ENCODE results near the gene TMEM178B.

The TMEM178B gene

DNA sequence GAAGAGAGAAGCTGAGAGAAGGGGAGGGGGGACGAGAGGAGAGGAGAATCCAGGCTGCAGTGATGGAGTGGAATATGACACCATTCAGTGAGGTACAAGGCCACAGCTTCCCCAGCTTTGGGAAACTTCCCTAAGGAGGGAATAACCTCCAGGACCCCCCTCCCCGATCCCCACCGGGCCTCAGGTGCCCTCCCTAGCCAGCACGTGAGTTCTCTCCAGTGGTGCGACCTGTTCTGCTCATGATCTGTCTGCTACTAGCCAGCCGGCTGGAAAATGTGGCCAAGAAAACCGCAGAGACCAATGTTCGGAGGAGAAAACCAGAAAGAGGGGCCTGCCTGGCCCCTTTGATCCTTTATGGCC, 437.4 kb downstream of the TMEM178B start:
- Histone ChIP-seq H3K9me3 (ENCODE audit: control insufficient read depth, insufficient read depth, low read depth, low read length) (no peaks in the 10 kb centered on the region), H3K36me3 (ENCODE audit: control insufficient read depth in 2 of 2, insufficient read depth in 1 of 2, low read length in 2 of 2) (no peaks in the 10 kb centered on the region), H3K27ac (ENCODE audit: extremely low read depth, low read depth, low read length) (no peak overlapping the region), H3K4me1 (ENCODE audit: control insufficient read depth, insufficient read depth, low read length) (no peaks in the 10 kb centered on the region), H3K4me3 (ENCODE audit: low read depth, low read length) (no peak overlapping the region)
- CTCF ChIA-PET, result interaction anchor here (0.8 kb wide), 1 partner anchor 21 kb away, joined by 3 read pairs; no protein-coding TSS in a partner anchor
- TF ChIP-seq ZNF76 (tag by site-specific recombination; IDR thresholded peaks at IDR 0.05; ENCODE audit: borderline replicate concordance, low read depth), result no peak
- no peak for TF ChIP-seq ZNF214 (tag by site-specific recombination; IDR thresholded peaks at IDR 0.05; ENCODE audit: borderline replicate concordance)
- no peak for TF ChIP-seq ZNF37A (tag by site-specific recombination; IDR thresholded peaks at IDR 0.05)
- TF ChIP-seq ZNF391 (tag by site-specific recombination; IDR thresholded peaks at IDR 0.05; ENCODE audit: borderline replicate concordance, low read depth), result no peak
- no peak for TF ChIP-seq ZNF529 (tag by site-specific recombination; IDR thresholded peaks at IDR 0.05; ENCODE audit: insufficient replicate concordance)
- TF ChIP-seq, protein P1, sequence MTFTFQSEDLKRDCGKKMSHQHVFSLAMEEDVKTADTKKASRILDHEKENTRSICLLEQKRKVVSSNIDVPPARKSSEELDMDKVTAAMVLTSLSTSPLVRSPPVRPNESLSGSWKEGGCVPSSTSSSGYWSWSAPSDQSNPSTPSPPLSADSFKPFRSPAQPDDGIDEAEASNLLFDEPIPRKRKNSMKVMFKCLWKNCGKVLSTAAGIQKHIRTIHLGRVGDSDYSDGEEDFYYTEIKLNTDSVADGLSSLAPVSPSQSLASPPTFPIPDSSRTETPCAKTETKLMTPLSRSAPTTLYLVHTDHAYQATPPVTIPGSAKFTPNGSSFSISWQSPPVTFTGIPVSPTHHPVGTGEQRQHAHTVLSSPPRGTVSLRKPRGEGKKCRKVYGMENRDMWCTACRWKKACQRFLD (tag by site-specific recombination; IDR thresholded peaks at IDR 0.05), result no peak
- TF ChIP-seq GLIS1 (tag by site-specific recombination; IDR thresholded peaks at IDR 0.05), result no peak
- POLR2A ChIA-PET, result interaction anchor here (0.6 kb wide), 1 partner anchor 168 kb away, joined by 3 read pairs; no protein-coding TSS in a partner anchor

DNA sequence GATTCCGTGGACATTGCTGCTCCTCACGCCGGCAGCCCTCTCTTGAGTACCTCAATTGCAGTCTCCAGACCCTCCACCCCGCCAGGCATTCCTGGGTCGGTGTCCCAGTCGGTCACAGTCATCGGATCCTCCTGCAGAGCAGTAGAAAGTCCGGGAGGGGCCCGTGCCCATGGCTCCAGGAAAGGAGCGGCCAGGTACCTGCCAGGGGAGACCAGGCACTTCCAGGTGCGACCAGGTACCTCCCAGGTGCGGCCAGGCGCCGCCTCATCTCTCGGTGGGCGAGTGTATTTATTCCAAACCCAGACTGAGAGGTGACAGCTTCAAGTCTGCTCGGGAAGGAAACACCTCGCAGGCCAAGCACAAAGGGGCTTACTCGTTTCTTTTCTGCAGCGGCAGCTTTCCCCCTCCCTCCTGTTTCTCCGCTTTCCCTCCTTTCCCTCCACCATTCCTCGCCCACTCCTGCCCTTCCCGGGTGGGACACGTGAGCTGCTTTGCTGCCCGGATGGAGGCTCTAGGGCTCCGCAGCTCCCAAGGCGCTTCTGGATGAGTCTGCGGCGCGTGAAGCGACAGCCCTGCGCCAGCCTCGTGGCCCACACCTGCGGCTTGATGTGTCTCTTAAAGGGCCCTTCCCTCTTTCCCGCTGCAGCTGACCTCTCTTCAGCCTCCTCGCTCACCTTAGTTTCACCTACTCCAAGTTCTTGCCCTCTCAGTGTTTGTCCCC, 438.0 kb downstream of the TMEM178B start:
- POLR2A ChIA-PET, result no interaction called here
- Histone ChIP-seq H3K4me1 (ENCODE audit: control insufficient read depth, insufficient read depth, low read length) (no peaks in the 10 kb centered on the region), H3K9me3 (ENCODE audit: control insufficient read depth, insufficient read depth, low read depth, low read length) (no peaks in the 10 kb centered on the region), H3K27ac (ENCODE audit: extremely low read depth, low read depth, low read length) (no peak overlapping the region), H3K36me3 (ENCODE audit: control insufficient read depth in 2 of 2, insufficient read depth in 1 of 2, low read length in 2 of 2) (no peaks in the 10 kb centered on the region), H3K4me3 (ENCODE audit: low read depth, low read length) (no peak overlapping the region)
- CTCF ChIA-PET, result interaction anchor here (0.8 kb wide), 1 partner anchor 20 kb away, joined by 3 read pairs; no protein-coding TSS in a partner anchor
- TF ChIP-seq SETDB1 (IDR thresholded peaks at IDR 0.05; ENCODE audit: insufficient read length, low read length) (no peak), ZNF155 (tag by site-specific recombination; IDR thresholded peaks at IDR 0.05) (no peak), OSR2 (tag by site-specific recombination; IDR thresholded peaks at IDR 0.05) (no peak), YY1 (tag by site-specific recombination; IDR thresholded peaks at IDR 0.05) (no peak), ZNF624 (tag by site-specific recombination; IDR thresholded peaks at IDR 0.05) (no peak), ZNF837 (tag by site-specific recombination; IDR thresholded peaks at IDR 0.05) (no peak), ZNF558 (tag by site-specific recombination; IDR thresholded peaks at IDR 0.05) (no peak), ZNF585B (tag by site-specific recombination; IDR thresholded peaks at IDR 0.05) (no peak), ZNF248 (tag by site-specific recombination; IDR thresholded peaks at IDR 0.05) (no peak)
- TF ChIP-seq, protein P2, sequence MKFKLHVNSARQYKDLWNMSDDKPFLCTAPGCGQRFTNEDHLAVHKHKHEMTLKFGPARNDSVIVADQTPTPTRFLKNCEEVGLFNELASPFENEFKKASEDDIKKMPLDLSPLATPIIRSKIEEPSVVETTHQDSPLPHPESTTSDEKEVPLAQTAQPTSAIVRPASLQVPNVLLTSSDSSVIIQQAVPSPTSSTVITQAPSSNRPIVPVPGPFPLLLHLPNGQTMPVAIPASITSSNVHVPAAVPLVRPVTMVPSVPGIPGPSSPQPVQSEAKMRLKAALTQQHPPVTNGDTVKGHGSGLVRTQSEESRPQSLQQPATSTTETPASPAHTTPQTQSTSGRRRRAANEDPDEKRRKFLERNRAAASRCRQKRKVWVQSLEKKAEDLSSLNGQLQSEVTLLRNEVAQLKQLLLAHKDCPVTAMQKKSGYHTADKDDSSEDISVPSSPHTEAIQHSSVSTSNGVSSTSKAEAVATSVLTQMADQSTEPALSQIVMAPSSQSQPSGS (tag by site-specific recombination; IDR thresholded peaks at IDR 0.05; ENCODE audit: low read depth), result no peak
- TF ChIP-seq, protein P3, sequence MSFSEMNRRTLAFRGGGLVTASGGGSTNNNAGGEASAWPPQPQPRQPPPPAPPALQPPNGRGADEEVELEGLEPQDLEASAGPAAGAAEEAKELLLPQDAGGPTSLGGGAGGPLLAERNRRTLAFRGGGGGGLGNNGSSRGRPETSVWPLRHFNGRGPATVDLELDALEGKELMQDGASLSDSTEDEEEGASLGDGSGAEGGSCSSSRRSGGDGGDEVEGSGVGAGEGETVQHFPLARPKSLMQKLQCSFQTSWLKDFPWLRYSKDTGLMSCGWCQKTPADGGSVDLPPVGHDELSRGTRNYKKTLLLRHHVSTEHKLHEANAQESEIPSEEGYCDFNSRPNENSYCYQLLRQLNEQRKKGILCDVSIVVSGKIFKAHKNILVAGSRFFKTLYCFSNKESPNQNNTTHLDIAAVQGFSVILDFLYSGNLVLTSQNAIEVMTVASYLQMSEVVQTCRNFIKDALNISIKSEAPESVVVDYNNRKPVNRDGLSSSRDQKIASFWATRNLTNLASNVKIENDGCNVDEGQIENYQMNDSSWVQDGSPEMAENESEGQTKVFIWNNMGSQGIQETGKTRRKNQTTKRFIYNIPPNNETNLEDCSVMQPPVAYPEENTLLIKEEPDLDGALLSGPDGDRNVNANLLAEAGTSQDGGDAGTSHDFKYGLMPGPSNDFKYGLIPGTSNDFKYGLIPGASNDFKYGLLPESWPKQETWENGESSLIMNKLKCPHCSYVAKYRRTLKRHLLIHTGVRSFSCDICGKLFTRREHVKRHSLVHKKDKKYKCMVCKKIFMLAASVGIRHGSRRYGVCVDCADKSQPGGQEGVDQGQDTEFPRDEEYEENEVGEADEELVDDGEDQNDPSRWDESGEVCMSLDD (tag by site-specific recombination; IDR thresholded peaks at IDR 0.05), result no peak
- TF ChIP-seq, protein P4, sequence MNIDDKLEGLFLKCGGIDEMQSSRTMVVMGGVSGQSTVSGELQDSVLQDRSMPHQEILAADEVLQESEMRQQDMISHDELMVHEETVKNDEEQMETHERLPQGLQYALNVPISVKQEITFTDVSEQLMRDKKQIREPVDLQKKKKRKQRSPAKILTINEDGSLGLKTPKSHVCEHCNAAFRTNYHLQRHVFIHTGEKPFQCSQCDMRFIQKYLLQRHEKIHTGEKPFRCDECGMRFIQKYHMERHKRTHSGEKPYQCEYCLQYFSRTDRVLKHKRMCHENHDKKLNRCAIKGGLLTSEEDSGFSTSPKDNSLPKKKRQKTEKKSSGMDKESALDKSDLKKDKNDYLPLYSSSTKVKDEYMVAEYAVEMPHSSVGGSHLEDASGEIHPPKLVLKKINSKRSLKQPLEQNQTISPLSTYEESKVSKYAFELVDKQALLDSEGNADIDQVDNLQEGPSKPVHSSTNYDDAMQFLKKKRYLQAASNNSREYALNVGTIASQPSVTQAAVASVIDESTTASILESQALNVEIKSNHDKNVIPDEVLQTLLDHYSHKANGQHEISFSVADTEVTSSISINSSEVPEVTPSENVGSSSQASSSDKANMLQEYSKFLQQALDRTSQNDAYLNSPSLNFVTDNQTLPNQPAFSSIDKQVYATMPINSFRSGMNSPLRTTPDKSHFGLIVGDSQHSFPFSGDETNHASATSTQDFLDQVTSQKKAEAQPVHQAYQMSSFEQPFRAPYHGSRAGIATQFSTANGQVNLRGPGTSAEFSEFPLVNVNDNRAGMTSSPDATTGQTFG (tag by site-specific recombination; IDR thresholded peaks at IDR 0.05; ENCODE audit: borderline replicate concordance), result no peak
- TF ChIP-seq, protein P5, sequence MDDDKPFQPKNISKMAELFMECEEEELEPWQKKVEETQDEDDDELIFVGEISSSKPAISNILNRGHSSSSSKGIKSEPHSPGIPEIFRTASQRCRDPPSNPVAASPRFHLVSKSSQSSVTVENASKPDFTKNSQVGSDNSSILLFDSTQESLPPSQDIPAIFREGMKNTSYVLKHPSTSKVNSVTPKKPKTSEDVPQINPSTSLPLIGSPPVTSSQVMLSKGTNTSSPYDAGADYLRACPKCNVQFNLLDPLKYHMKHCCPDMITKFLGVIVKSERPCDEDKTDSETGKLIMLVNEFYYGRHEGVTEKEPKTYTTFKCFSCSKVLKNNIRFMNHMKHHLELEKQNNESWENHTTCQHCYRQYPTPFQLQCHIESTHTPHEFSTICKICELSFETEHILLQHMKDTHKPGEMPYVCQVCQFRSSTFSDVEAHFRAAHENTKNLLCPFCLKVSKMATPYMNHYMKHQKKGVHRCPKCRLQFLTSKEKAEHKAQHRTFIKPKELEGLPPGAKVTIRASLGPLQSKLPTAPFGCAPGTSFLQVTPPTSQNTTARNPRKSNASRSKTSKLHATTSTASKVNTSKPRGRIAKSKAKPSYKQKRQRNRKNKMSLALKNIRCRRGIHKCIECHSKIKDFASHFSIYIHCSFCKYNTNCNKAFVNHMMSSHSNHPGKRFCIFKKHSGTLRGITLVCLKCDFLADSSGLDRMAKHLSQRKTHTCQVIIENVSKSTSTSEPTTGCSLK (tag by site-specific recombination; IDR thresholded peaks at IDR 0.05), result no peak
- TF ChIP-seq, protein P1 (tag by site-specific recombination; IDR thresholded peaks at IDR 0.05), result no peak
- TF ChIP-seq, protein P6, sequence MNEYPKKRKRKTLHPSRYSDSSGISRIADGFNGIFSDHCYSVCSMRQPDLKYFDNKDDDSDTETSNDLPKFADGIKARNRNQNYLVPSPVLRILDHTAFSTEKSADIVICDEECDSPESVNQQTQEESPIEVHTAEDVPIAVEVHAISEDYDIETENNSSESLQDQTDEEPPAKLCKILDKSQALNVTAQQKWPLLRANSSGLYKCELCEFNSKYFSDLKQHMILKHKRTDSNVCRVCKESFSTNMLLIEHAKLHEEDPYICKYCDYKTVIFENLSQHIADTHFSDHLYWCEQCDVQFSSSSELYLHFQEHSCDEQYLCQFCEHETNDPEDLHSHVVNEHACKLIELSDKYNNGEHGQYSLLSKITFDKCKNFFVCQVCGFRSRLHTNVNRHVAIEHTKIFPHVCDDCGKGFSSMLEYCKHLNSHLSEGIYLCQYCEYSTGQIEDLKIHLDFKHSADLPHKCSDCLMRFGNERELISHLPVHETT (tag by site-specific recombination; IDR thresholded peaks at IDR 0.05), result no peak
